ENCODE results near the gene C4orf54. TPM values are rescaled to one million over a fixed set of nuclear protein-coding genes. Genes with fewer than 3 reads are reported as not detected.

Gene C4orf54
- polyA plus RNA-seq, 1 donor: 0.18 TPM

DNA sequence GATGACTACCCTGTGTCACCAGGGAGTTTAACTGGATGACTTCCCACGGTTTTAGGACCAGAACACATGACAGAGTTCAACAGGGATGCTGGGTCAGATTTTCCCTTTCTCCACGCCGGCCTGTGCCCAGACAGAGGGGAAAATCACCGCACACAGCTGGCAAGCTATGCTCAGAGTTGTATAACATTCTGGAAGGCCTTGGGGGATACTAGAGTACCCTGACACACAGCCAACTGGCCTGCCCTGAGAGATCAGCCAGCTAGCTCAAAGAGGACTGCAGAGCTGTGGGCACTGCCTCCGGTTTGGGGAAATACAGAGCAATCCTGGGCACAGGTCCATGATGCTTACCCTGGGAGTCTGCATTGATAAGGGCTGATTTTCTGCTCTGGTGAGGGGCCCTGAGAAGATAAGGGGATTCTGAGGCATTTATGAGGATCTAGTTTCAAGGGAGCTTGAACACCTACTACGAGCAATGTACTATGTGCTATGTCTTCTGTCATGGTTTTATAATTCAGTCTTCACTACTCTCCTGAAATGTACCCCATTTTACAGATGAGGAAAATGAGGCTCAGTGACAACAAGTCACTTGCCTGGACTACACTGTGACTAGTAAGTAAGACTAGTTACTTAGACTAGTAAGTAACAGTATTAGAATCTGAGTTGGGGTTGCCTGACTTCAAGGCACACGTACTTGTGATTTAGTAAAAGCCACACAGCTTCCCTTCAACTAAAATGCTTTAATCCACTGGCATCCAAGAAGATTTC is 14.7 kb downstream of the C4orf54 start:
- no peaks in the 10 kb centered on the region for H3K4me1 ChIP-seq (ENCODE audit: control insufficient read depth, insufficient read depth, low read length)
- H3K27ac ChIP-seq (ENCODE audit: low read length): no peak overlapping the region
- H3K4me3 ChIP-seq (ENCODE audit: low read length): no peak overlapping the region
- WGBS (ENCODE audit: insufficient coverage, low lambda C conversion rate): no CpG with 5 or more reads among the region's 7 CpGs
- no peaks in the 10 kb centered on the region for H3K36me3 ChIP-seq (ENCODE audit: control insufficient read depth, insufficient read depth, low read length)
- H3K27me3 ChIP-seq (ENCODE audit: control insufficient read depth, insufficient read depth, low read length): no peaks in the 10 kb centered on the region
- H3K9me3 ChIP-seq (ENCODE audit: control insufficient read depth, low read depth, low read length): no peaks in the 10 kb centered on the region
- DNase-seq: no peak

DNA sequence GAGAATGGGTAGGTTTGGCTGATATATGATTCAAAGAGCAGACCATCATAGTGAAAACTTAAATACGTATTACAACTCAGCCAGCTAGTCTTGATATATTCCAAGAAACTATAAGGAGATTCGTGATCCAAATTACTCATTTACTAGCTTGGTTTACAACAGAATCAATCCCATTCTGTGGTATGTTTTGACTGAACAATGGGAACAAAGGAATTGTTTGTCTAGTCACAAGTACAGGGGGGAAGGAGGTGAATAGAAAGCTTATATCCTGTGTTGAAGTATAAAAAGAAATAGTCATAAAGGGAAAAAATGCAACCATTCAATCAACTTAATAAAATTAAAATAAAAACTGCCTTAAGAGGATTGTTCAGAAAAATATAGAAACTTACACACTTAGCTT is 17.0 kb downstream of the C4orf54 start:
- Histone ChIP-seq H3K36me3 (ENCODE audit: control insufficient read depth, insufficient read depth, low read length) (no peaks in the 10 kb centered on the region), H3K27me3 (ENCODE audit: control insufficient read depth, insufficient read depth, low read length) (no peaks in the 10 kb centered on the region), H3K27ac (ENCODE audit: low read length) (no peak overlapping the region), H3K9me3 (ENCODE audit: control insufficient read depth, low read depth, low read length) (no peaks in the 10 kb centered on the region), H3K4me3 (ENCODE audit: low read length) (no peak overlapping the region), H3K4me1 (ENCODE audit: control insufficient read depth, insufficient read depth, low read length) (no peaks in the 10 kb centered on the region)
- WGBS (ENCODE audit: insufficient coverage, low lambda C conversion rate): 75% methylated on average over 2 of the region's 2 CpGs
- DNase-seq: no peak

DNA sequence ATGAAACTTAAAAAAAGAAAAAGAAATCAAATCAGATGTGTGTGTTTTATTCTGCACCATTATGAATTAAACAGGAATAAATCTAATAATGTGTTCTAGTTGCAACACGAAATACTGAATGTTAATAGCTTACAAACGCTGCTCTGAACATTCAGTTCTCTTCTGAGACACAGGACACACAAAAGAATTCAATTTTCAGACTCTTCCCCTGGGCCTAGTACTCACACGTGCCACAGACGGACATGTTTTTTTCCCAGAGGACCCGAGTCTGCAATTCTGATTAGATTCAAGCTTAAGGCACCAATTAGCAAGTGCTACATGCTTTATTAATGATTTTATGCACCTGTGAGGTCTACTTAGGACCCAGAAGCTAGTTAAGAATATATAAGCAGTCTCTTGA is 20.5 kb downstream of the C4orf54 start:
- no peak overlapping the region for H3K27ac ChIP-seq (ENCODE audit: low read length)
- DNase-seq: no peak
- H3K4me3 ChIP-seq (ENCODE audit: low read length): no peak overlapping the region
- H3K4me1 ChIP-seq (ENCODE audit: control insufficient read depth, insufficient read depth, low read length): no peaks in the 10 kb centered on the region
- H3K9me3 ChIP-seq (ENCODE audit: control insufficient read depth, low read depth, low read length): no peaks in the 10 kb centered on the region
- H3K36me3 ChIP-seq (ENCODE audit: control insufficient read depth, insufficient read depth, low read length): no peaks in the 10 kb centered on the region
- H3K27me3 ChIP-seq (ENCODE audit: control insufficient read depth, insufficient read depth, low read length): no peaks in the 10 kb centered on the region
- WGBS (ENCODE audit: insufficient coverage, low lambda C conversion rate): no CpG with 5 or more reads among the region's 5 CpGs

GRCh38 chr4:99636422-99636821 is 21.2 kb downstream of the C4orf54 start:
- no peaks in the 10 kb centered on the region for H3K36me3 ChIP-seq (ENCODE audit: control insufficient read depth, insufficient read depth, low read length)
- no peak for DNase-seq
- H3K4me1 ChIP-seq (ENCODE audit: control insufficient read depth, insufficient read depth, low read length): no peaks in the 10 kb centered on the region
- WGBS (ENCODE audit: insufficient coverage, low lambda C conversion rate): 88% methylated on average over 2 of the region's 2 CpGs
- H3K4me3 ChIP-seq (ENCODE audit: low read length): no peak overlapping the region
- H3K27me3 ChIP-seq (ENCODE audit: control insufficient read depth, insufficient read depth, low read length): no peaks in the 10 kb centered on the region
- H3K9me3 ChIP-seq (ENCODE audit: control insufficient read depth, low read depth, low read length): no peaks in the 10 kb centered on the region
- no peak overlapping the region for H3K27ac ChIP-seq (ENCODE audit: low read length)

DNA sequence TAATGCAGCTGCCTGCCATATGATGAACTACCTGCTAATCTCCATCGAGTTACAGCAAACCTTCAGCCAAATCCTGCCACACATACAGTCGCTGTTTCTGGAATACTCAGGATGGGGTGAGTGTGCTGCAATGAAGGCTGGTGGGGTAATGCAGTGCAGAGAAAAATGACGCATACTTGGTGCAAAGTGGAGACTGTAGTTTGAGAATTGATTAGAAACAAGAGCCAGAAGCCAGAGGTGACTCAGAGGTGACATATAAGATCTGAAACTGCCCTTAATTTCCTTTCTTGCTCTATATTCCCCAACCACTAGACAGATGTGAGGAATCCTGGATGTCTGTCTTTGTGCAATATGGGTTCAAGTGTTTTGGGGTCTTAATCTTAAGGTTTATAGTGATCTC is 22.0 kb downstream of the C4orf54 start:
- Histone ChIP-seq H3K4me1 (ENCODE audit: control insufficient read depth, insufficient read depth, low read length) (no peaks in the 10 kb centered on the region), H3K27me3 (ENCODE audit: control insufficient read depth, insufficient read depth, low read length) (no peaks in the 10 kb centered on the region), H3K36me3 (ENCODE audit: control insufficient read depth, insufficient read depth, low read length) (no peaks in the 10 kb centered on the region), H3K27ac (ENCODE audit: low read length) (no peak overlapping the region), H3K9me3 (ENCODE audit: control insufficient read depth, low read depth, low read length) (no peaks in the 10 kb centered on the region), H3K4me3 (ENCODE audit: low read length) (no peak overlapping the region)
- DNase-seq: no peak
- no CpG with 5 or more reads among the region's 3 CpGs for WGBS (ENCODE audit: insufficient coverage, low lambda C conversion rate)

DNA sequence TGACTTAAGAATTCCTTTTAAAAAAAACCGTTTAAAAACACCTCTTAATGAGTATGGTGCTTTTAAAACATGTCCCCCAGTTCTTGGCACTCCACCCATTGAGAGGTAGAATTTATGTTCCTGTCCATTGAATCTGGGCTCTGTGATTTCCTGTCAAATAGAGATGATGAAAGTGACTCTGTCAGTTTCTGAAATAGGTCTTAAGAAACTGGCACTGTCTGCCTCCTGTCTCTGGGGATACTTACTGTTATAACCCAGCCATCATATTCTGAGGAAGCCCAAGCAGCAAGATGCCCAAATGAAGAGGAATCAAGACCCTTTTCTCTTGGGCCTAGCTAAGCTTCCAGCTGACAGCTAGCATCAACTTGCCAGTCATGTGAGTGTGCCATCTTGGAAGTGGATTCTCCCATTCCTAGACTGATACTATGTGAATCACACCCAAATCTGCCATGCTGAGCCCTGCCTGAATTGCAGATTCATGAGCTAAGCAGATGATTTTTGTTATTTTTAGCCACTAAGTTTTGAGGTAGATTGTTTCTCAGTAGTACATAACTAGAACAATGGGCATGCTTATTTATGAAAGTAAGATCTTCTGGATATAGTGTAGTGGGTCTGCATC is 22.8 kb downstream of the C4orf54 start:
- H3K4me3 ChIP-seq (ENCODE audit: low read length): no peak overlapping the region
- H3K36me3 ChIP-seq (ENCODE audit: control insufficient read depth, insufficient read depth, low read length): no peaks in the 10 kb centered on the region
- no peaks in the 10 kb centered on the region for H3K27me3 ChIP-seq (ENCODE audit: control insufficient read depth, insufficient read depth, low read length)
- WGBS (ENCODE audit: insufficient coverage, low lambda C conversion rate): no CpG with 5 or more reads among the region's 1 CpG
- H3K9me3 ChIP-seq (ENCODE audit: control insufficient read depth, low read depth, low read length): no peaks in the 10 kb centered on the region
- no peak overlapping the region for H3K27ac ChIP-seq (ENCODE audit: low read length)
- no peaks in the 10 kb centered on the region for H3K4me1 ChIP-seq (ENCODE audit: control insufficient read depth, insufficient read depth, low read length)
- DNase-seq: no peak

GRCh38 chr4:99633772-99634171 is 23.9 kb downstream of the C4orf54 start:
- H3K36me3 ChIP-seq (ENCODE audit: control insufficient read depth, insufficient read depth, low read length): no peaks in the 10 kb centered on the region
- no peaks in the 10 kb centered on the region for H3K4me1 ChIP-seq (ENCODE audit: control insufficient read depth, insufficient read depth, low read length)
- DNase-seq: no peak
- H3K9me3 ChIP-seq (ENCODE audit: control insufficient read depth, low read depth, low read length): no peaks in the 10 kb centered on the region
- H3K4me3 ChIP-seq (ENCODE audit: low read length): no peak overlapping the region
- H3K27me3 ChIP-seq (ENCODE audit: control insufficient read depth, insufficient read depth, low read length): no peaks in the 10 kb centered on the region
- H3K27ac ChIP-seq (ENCODE audit: low read length): no peak overlapping the region
- WGBS (ENCODE audit: insufficient coverage, low lambda C conversion rate): 98% methylated on average over 8 of the region's 14 CpGs

DNA sequence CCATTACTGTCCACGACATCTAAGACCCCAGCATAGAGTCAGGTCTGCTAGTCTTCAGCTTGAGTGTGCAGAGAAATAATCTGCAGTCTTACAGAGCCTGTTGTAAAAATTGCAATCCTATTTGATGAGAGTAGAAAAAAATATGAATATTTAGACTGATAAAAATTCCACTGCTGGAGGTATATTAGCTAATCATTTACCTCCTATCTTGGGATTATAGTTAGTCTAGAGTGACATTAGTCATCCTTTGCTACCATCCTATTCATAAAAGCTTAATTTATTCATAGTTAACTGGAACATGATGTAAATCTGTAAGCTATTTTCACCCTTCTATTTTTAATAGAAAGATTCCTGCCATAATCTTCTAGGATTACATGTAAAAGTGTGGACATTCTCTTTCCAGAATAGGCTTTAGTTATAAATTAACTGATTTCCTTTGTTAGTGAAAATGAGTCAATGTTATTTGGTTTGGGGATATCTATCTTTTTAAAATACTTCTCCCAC is 26.7 kb downstream of the C4orf54 start:
- DNase-seq: no peak
- no peak overlapping the region for H3K4me3 ChIP-seq (ENCODE audit: low read length)
- no peak overlapping the region for H3K27ac ChIP-seq (ENCODE audit: low read length)
- no peaks in the 10 kb centered on the region for H3K27me3 ChIP-seq (ENCODE audit: control insufficient read depth, insufficient read depth, low read length)
- H3K9me3 ChIP-seq (ENCODE audit: control insufficient read depth, low read depth, low read length): no peaks in the 10 kb centered on the region
- H3K4me1 ChIP-seq (ENCODE audit: control insufficient read depth, insufficient read depth, low read length): no peaks in the 10 kb centered on the region
- no peaks in the 10 kb centered on the region for H3K36me3 ChIP-seq (ENCODE audit: control insufficient read depth, insufficient read depth, low read length)
- 60% methylated on average over 1 of the region's 1 CpG for WGBS (ENCODE audit: insufficient coverage, low lambda C conversion rate)

- Histone ChIP-seq H3K4me1 (ENCODE audit: control insufficient read depth, insufficient read depth, low read length) (peaks cover 2% of the 10 kb centered on the region), H3K27ac (ENCODE audit: low read length) (no peak overlapping the region), H3K4me3 (ENCODE audit: low read length) (no peak overlapping the region), H3K27me3 (ENCODE audit: control insufficient read depth, insufficient read depth, low read length) (no peaks in the 10 kb centered on the region), H3K9me3 (ENCODE audit: control insufficient read depth, low read depth, low read length) (no peaks in the 10 kb centered on the region), H3K36me3 (ENCODE audit: control insufficient read depth, insufficient read depth, low read length) (no peaks in the 10 kb centered on the region)
- no peak for DNase-seq
Observed at GRCh38 chr4:99629962-99630554, 27.6 kb downstream of the C4orf54 start.

GRCh38 chr4:99628040-99628439 is 29.6 kb downstream of the C4orf54 start:
- Histone ChIP-seq H3K4me3 (ENCODE audit: low read length) (no peak overlapping the region), H3K4me1 (ENCODE audit: control insufficient read depth, insufficient read depth, low read length) (peaks cover 2% of the 10 kb centered on the region), H3K9me3 (ENCODE audit: control insufficient read depth, low read depth, low read length) (no peaks in the 10 kb centered on the region), H3K36me3 (ENCODE audit: control insufficient read depth, insufficient read depth, low read length) (peaks cover 10% of the 10 kb centered on the region), H3K27me3 (ENCODE audit: control insufficient read depth, insufficient read depth, low read length) (no peaks in the 10 kb centered on the region), H3K27ac (ENCODE audit: low read length) (no peak overlapping the region)
- no peak for DNase-seq
- WGBS (ENCODE audit: insufficient coverage, low lambda C conversion rate): no CpG with 5 or more reads among the region's 1 CpG
